Raji (cell line): Measurements from ENCODE around the gene EPO.
A peak's percentile ranks its signal among the peaks of the same experiment; 100 is the strongest.

Experiments
- POLR2A ChIP-seq: IDR thresholded peaks from 2 replicates; pipeline ENCODE4 v1.6.1; 2011; ENCODE audit warnings: low read depth, low read length, control low read depth; ENCODE audit not compliant: insufficient read depth

EPO gene

GRCh38 chr7:100691676-100692577, 28.3 kb upstream of the EPO start:
- TF ChIP-seq POLR2A, result no peak

- TF ChIP-seq POLR2A, result no peak
Observed at GRCh38 chr7:100692578-100692961, 27.7 kb upstream of the EPO start.

- TF ChIP-seq POLR2A, result no peak
Observed at GRCh38 chr7:100693312-100694097, 26.8 kb upstream of the EPO start.

- TF ChIP-seq POLR2A, result 0 out of 2 replicates have a peak, but pooled peaks have one; percentile 47
Observed at GRCh38 chr7:100694098-100694745, 26.0 kb upstream of the EPO start, which contains the start of gene GIGYF1. TSS of gene GIGYF1 (minus strand) at chr7:100694250. CDS start at chr7:100688238, 6,012 bp downstream.

- TF ChIP-seq POLR2A, result no peak
Observed at GRCh38 chr7:100696123-100696521, 24.1 kb upstream of the EPO start.

GRCh38 chr7:100699018-100699417, 21.2 kb upstream of the EPO start:
- no peak for TF ChIP-seq POLR2A

GRCh38 chr7:100705320-100705752, 14.9 kb upstream of the EPO start:
- 0 out of 2 replicates have a peak, but pooled peaks have one; percentile 10 for TF ChIP-seq POLR2A

GRCh38 chr7:100705753-100706671, 14.3 kb upstream of the EPO start, which contains the start of gene POP7:
TSS of gene POP7 (plus strand) at chr7:100706121. CDS start at chr7:100706831, 710 bp downstream.
- TF ChIP-seq POLR2A, result peak; percentile 92

- TF ChIP-seq POLR2A, result no peak
Observed at GRCh38 chr7:100706672-100707311, 13.5 kb upstream of the EPO start.

GRCh38 chr7:100708395-100708794, 11.9 kb upstream of the EPO start:
- TF ChIP-seq POLR2A, result no peak

GRCh38 chr7:100710452-100710851, 9.8 kb upstream of the EPO start:
- TF ChIP-seq POLR2A, result no peak

GRCh38 chr7:100711369-100711768, 8.9 kb upstream of the EPO start:
- TF ChIP-seq POLR2A, result no peak

GRCh38 chr7:100714725-100715124, 5.5 kb upstream of the EPO start:
- TF ChIP-seq POLR2A, result no peak
